ENCODE measurements around the gene SAMD10. TPM values are rescaled to one million over a fixed set of nuclear protein-coding genes. Genes with fewer than 3 reads are reported as not detected.

SAMD10 gene
- total RNA-seq, 1 experiment from 2014 or later: 5.7 TPM

GRCh38 chr20:64025101-64025825 is 45.8 kb upstream of the SAMD10 start:
- peak overlapping the region in 1 of 3 experiments; percentile 36; a peak in 1 of 7 replicates for H3K27ac Mint-ChIP-seq
- Histone ChIP-seq H2AFZ (ENCODE audit: low read length) (no peak overlapping the region), H4K20me1 (ENCODE audit: control insufficient read depth, insufficient read depth, insufficient read length) (no peaks in the 10 kb centered on the region), H3K23ac (ENCODE audit: insufficient read length, low read depth, low read length) (no peak overlapping the region), H3K79me2 (ENCODE audit: insufficient read depth, low read length) (no peaks in the 10 kb centered on the region), H3K4me2 (ENCODE audit: insufficient read depth, insufficient read length, low read length) (no peak overlapping the region), H3K9me3 (ENCODE audit: control insufficient read depth, low read depth, low read length) (no peaks in the 10 kb centered on the region), H2BK12ac (ENCODE audit: insufficient read length, low read depth, low read length) (no peak overlapping the region), H3K14ac (ENCODE audit: insufficient read depth, low read length) (no peak overlapping the region), H2BK15ac (ENCODE audit: low read depth, low read length) (no peak overlapping the region), H3K18ac (ENCODE audit: insufficient read length, low read depth, low read length) (no peak overlapping the region), H2BK20ac (ENCODE audit: low read depth, low read length, poor library complexity, severe bottlenecking) (no peak overlapping the region), H2BK5ac (ENCODE audit: insufficient read length, low read length) (no peak overlapping the region), H4K8ac (replicated peaks; ENCODE audit: insufficient read length, low read depth, low read length) (no peak overlapping the region), H3K79me1 (ENCODE audit: insufficient read depth, low read depth, low read length, poor library complexity, severe bottlenecking) (no peaks in the 10 kb centered on the region), H3K27me3 (ENCODE audit: insufficient read depth, low read length) (no peaks in the 10 kb centered on the region), H2BK120ac (ENCODE audit: low read depth, low read length, poor library complexity, severe bottlenecking) (no peak overlapping the region), H3K9ac (ENCODE audit: extremely low read depth, insufficient read length, low read length) (no peak overlapping the region), H4K5ac (ENCODE audit: insufficient read length, low read depth, low read length) (no peak overlapping the region), H2AK5ac (ENCODE audit: insufficient read length, low read length) (no peak overlapping the region), H3K4me1 (ENCODE audit: insufficient read depth, low read length) (no peaks in the 10 kb centered on the region), H3T11ph (ENCODE audit: low read length) (no peak overlapping the region), H4K91ac (ENCODE audit: insufficient read length, low read depth, low read length) (no peak overlapping the region), H3K23me2 (ENCODE audit: insufficient read length, low read depth, low read length, poor library complexity, severe bottlenecking) (no peaks in the 10 kb centered on the region), H3K56ac (ENCODE audit: insufficient read length, low read depth, low read length) (no peak overlapping the region), H3K27ac (ENCODE audit: insufficient read length, low read depth, low read length) (no peak overlapping the region), H3K4ac (ENCODE audit: low read depth, low read length) (no peak overlapping the region)
- no peaks in the 10 kb centered on the region for H3K27me3 Mint-ChIP-seq (ENCODE audit: low read depth)
- peaks cover 41 to 87% (median 79%) of the 10 kb centered on the region in 3 experiments for H3K36me3 Mint-ChIP-seq (ENCODE audit: insufficient read depth in 1 of 3, low read depth in 3 of 3)
- no peak for TF ChIP-seq CTCF (conservative IDR thresholded peaks at IDR 0.05)
- no peaks in the 10 kb centered on the region; a peak in 1 of 5 replicates for H3K9me3 Mint-ChIP-seq
- WGBS (ENCODE audit: extremely low coverage, insufficient read length, low lambda C conversion rate): no CpG with 5 or more reads among the region's 18 CpGs
- H3K4me3 Mint-ChIP-seq: no peak overlapping the region
- no peaks in the 10 kb centered on the region for H3K4me1 Mint-ChIP-seq
- DNase-seq: no peak

Data from H9 (cell line).